AG04449 (cell line): ENCODE data around the gene SKP2.

ENCODE experiments used
- CTCF ChIA-PET: fragments of 350-600 bp; formaldehyde crosslinking; extraction: SDS; loops from one replicate; lab custom pipeline; 2021; ENCODE audit warnings: antibody characterized with exemption; lab: Yijun Ruan, JAX
- POLR2A ChIA-PET: fragments of 400-600, 350-600 bp; formaldehyde crosslinking; extraction: SDS; loops from one replicate; lab custom pipeline; 2020; ENCODE audit warnings: antibody characterized with exemption, inconsistent platforms; lab: Yijun Ruan, JAX
- DNase-seq: peaks from one replicate; pipeline ENCODE4 v3.0.0-alpha.2; 2010; ENCODE audit warnings: low read depth, low spot score
- H3K4me3 ChIP-seq: 2 replicates; pipeline ENCODE4 v1.5.1; 2011; ENCODE audit warnings: low read depth, mild to moderate bottlenecking, control low read depth, low read length
- CTCF ChIP-seq: IDR thresholded peaks from one replicate; pipeline ENCODE4 v1.5.1; 2011; ENCODE audit warnings: mild to moderate bottlenecking, moderate library complexity, low read length, control low read depth, inconsistent platforms; ENCODE audit not compliant: insufficient read depth; ENCODE audit errors: missing control alignments

The SKP2 gene

GRCh38 chr5:36153726-36154125 is 1.8 kb downstream of the SKP2 start:
- DNase-seq = no peak
- ChIA-PET CTCF (interaction anchor here (0.9 to 2.7 kb wide), 6 partner anchors 13 to 152 kb away, joined by 3 to 17 read pairs (median 4); partner anchors contain the start of gene NADK2), POLR2A (interaction anchor here (0.8 kb wide), 1 partner anchor 92 kb away, joined by 3 read pairs; no protein-coding TSS in a partner anchor)
- no peak for TF ChIP-seq CTCF
- no peak overlapping the region; the same call in 1 of the 2 replicates for H3K4me3 ChIP-seq

GRCh38 chr5:36155291-36155690 is 3.4 kb downstream of the SKP2 start:
- ChIA-PET CTCF (interaction anchor here (1.1 kb wide), 1 partner anchor 21 kb away, joined by 3 read pairs; no protein-coding TSS in a partner anchor), POLR2A (no interaction called here)
- H3K4me3 ChIP-seq = no peak overlapping the region
- TF ChIP-seq CTCF = no peak
- no peak for DNase-seq

GRCh38 chr5:36156121-36156601 is 4.2 kb downstream of the SKP2 start:
- peak; percentile 40 for DNase-seq

GRCh38 chr5:36156619-36157018 is 4.7 kb downstream of the SKP2 start:
- TF ChIP-seq CTCF = no peak
- ChIA-PET POLR2A (interaction anchor here (0.6 to 1.1 kb wide), 3 partner anchors 47 to 247 kb away, joined by 3 to 5 read pairs (median 3); partner anchors contain the start of gene NADK2), CTCF (interaction anchor here (0.9 to 3.0 kb wide), 6 partner anchors 13 to 534 kb away, joined by 3 to 13 read pairs (median 4); no protein-coding TSS in a partner anchor)
- DNase-seq = peak; percentile 77
- H3K4me3 ChIP-seq = no peak overlapping the region; the same call in 1 of the 2 replicates

More at GRCh38 chr5:36156121-36156601, 4.2 kb downstream of the SKP2 start:
- ChIA-PET POLR2A (interaction anchor here (0.6 to 1.1 kb wide), 3 partner anchors 48 to 247 kb away, joined by 3 to 5 read pairs (median 3); partner anchors contain the start of gene NADK2), CTCF (interaction anchor here (1.0 to 1.1 kb wide), 2 partner anchors 21 to 535 kb away, joined by 3 to 5 read pairs; no protein-coding TSS in a partner anchor)
- no peak overlapping the region; the same call in 1 of the 2 replicates for H3K4me3 ChIP-seq
- TF ChIP-seq CTCF = no peak

- TF ChIP-seq CTCF = no peak
- POLR2A ChIA-PET = no interaction called here
- H3K4me3 ChIP-seq = no peak overlapping the region
- no peak for DNase-seq
- CTCF ChIA-PET = interaction anchor here (1.3 to 3.0 kb wide), 3 partner anchors 8 to 81 kb away, joined by 3 to 13 read pairs (median 6); no protein-coding TSS in a partner anchor
Observed at GRCh38 chr5:36158144-36158543, 6.2 kb downstream of the SKP2 start.

- POLR2A ChIA-PET = no interaction called here
- no peak for TF ChIP-seq CTCF
- DNase-seq = no peak
- no peak overlapping the region for H3K4me3 ChIP-seq
- CTCF ChIA-PET = interaction anchor here (0.8 to 2.7 kb wide), 3 partner anchors 10 to 145 kb away, joined by 3 to 16 read pairs (median 3); no protein-coding TSS in a partner anchor
Observed at GRCh38 chr5:36160617-36161016, 8.7 kb downstream of the SKP2 start.
